Subcutaneous preadipocyte (primary cell): ENCODE data around the gene DHTKD1. TPM values are rescaled to one million over a fixed set of nuclear protein-coding genes. Genes with fewer than 3 reads are reported as not detected.

Experiments used
- small RNA-seq: library from RNA; depleted of rRNA; stranded (forward); fragments of <200 nt; gene quantifications from one replicate; pipeline ENCODE3, GENCODE V24; 2012
- total RNA-seq: library from RNA; depleted of rRNA; stranded (reverse); fragments of >200 nt; gene quantifications from 2 replicates; pipeline ENCODE4 v1.2.3, GENCODE V29; 2012

The DHTKD1 gene, protein sequence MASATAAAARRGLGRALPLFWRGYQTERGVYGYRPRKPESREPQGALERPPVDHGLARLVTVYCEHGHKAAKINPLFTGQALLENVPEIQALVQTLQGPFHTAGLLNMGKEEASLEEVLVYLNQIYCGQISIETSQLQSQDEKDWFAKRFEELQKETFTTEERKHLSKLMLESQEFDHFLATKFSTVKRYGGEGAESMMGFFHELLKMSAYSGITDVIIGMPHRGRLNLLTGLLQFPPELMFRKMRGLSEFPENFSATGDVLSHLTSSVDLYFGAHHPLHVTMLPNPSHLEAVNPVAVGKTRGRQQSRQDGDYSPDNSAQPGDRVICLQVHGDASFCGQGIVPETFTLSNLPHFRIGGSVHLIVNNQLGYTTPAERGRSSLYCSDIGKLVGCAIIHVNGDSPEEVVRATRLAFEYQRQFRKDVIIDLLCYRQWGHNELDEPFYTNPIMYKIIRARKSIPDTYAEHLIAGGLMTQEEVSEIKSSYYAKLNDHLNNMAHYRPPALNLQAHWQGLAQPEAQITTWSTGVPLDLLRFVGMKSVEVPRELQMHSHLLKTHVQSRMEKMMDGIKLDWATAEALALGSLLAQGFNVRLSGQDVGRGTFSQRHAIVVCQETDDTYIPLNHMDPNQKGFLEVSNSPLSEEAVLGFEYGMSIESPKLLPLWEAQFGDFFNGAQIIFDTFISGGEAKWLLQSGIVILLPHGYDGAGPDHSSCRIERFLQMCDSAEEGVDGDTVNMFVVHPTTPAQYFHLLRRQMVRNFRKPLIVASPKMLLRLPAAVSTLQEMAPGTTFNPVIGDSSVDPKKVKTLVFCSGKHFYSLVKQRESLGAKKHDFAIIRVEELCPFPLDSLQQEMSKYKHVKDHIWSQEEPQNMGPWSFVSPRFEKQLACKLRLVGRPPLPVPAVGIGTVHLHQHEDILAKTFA
- 18.0 and 20.1 TPM in 2 replicates for total RNA-seq

DNA sequence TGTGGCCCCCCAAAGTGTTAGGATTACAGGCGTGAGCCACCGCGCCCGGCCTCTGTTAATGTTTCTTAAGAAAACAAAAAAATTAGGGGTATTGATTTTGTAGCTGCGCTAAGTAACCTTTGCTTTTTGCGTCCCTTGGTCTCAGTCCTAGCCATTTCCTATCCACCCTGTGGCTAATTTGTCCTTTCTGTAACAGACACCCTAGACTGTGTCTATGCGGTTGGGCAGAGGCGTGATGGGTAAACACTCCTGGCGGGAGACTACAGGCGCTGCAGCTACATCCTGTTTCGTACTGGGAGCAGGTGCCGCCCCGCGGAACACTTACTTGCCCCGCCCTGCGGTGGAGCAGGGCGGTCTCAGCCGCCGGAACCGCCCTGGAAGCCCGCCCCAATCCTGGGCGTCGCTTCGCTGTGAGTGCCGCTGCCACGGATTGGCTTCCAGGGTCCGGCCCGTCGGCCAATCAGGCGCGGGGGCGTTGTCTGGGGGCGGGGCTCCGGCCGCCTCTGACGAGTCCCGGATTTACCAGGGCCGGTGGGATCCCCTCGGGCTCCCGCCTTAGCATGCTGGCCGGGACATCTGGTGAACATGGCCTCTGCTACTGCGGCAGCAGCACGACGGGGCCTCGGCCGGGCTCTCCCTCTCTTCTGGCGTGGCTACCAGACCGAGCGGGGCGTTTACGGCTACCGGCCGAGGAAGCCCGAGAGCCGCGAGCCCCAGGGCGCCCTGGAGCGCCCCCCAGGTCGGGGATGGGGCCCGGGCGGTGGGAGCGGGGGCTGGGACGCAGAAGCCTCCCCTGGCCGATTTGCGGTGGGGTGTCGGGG, at the start of gene DHTKD1:
Gene DHTKD1, plus strand, starts transcription at position 506 of the 821 bp plus-strand sequence. Its CDS starts 80 bp downstream, at position 586.

DNA sequence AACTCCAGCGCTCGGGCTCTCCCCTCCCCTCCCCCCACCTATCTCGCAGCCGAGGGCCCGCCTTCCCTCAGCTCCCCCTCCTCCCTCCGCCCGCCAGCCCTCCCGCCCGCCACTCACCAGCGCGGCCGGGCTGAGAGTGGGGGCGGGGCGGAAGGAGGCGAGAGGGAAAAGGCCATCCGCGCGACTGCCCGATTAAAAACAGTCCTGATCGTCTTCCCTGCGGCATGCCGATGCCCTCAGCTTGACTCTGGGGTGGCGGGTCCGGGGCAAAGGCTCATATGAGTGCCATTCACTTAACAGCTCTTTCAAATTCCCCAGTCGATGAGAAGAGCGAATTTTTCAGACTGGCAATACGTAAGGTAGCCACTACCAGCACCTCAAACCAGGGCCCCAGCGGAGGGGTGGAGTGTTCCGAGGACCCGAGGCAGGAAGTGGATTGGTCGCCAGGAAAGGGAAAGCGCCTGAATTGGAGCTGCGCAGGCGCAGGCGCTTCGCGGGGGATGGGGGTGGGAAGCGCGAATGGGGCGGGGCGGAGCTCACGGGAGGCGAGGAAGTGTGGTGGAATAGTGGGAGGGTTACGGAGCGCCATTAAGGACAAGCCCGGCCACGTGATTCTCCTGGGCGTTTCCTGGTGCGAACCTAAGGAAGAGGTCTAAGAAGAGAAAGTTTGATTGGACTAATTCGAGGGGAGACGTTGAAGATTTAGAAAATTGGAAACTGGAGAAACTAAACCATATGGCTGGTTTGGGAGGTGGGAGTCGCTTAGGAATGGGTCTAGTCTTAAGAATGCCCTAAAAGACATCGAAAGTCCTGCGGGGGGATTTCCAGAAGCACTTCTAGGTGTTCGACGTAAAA, 25.7 kb upstream of the DHTKD1 start, which contains the start of gene UPF2:
Gene UPF2, minus strand, starts transcription at position 13 of the 855 bp plus-strand sequence. CDS start 7,386 bp downstream, outside the sequence.

DNA sequence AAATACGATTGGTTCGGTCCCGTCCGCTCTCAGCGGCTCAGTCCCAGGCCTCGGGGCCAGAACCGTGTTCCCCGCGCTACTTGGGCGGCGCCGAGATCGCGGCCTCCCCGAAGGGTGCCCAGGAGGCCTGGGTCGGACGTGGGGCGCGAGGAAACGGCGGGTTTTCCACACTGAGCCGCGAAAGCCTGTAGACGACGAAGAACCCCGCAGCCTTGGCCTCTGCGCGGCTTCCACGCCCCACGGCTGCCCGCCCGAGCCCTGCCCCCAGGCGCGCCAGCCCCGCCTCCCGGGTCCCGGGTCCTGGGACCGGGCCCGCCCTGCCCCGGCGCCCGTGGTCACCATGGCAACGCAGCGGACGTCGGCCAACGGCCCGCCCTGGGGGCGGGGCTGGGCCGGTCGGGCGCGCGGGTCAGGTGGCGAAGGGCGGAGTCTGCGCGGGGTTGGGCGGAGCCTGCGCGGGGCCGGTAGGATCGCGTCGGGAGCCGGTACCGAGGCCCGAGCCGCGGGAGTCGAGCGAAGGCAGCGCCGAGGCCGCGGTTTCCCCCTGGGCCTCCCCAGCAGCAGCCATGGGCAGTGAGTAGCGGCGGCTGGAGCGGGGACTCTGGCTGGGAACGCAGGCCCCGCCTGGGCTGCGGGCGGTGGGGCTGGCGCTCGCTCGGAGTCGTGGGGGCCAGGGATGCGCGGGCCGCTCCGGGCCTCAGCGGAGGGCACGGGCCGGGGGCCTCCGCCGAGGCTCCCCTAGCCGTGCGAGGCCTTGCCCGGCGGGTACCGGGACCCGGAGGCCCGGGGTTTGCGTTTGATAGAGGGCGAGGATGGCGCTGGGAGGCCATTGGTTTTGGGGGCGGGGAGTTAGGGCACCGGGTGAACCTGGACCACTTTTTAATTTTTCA, 60.7 kb downstream of the DHTKD1 start, which contains the start of gene SEC61A2:
Gene SEC61A2, plus strand, starts transcription at position 456 of the 890 bp plus-strand sequence. Its CDS starts 111 bp downstream, at position 567.

Small RNAs within 50 kb of the gene (small RNA-seq; reads per million reads assigned to genes)
- not detected for gene MIR548AK
- not detected for gene RNU6-88P

Other genes with a start within 250 kb of the DHTKD1 start
- gene PROSER2, start 245.6 kb upstream of the DHTKD1 start, total RNA-seq = 1.5 and 3.3 TPM in 2 replicates
- 11.4 and 16.6 TPM in 2 replicates for gene UPF2, start 26.1 kb upstream of the DHTKD1 start, total RNA-seq
- 10.9 and 11.0 TPM in 2 replicates for gene SEC61A2, start 60.7 kb downstream of the DHTKD1 start, total RNA-seq
- gene NUDT5, start 126.9 kb downstream of the DHTKD1 start, total RNA-seq = 61.4 and 67.6 TPM in 2 replicates
- 145 and 156 TPM in 2 replicates for gene CDC123, start 127.2 kb downstream of the DHTKD1 start, total RNA-seq